ENCODE results near the gene MED1. TPM values are rescaled to one million over a fixed set of nuclear protein-coding genes. Genes with fewer than 3 reads are reported as not detected.
"Not testable (repeated sequence)": the region's sequence is repeated elsewhere in the genome, so short reads cannot be mapped to it uniquely, and the experiment has no call there.

The MED1 gene
- total and polyA plus RNA-seq, 2 experiments from 2014 or later, result 14.9 to 17.2 TPM

GRCh38 chr17:39486242-39486641 is 35.2 kb upstream of the MED1 start:
- H2AFZ ChIP-seq, result no peak overlapping the region
- DNase-seq, result peak; percentile 85

GRCh38 chr17:39485555-39485954 is 34.5 kb upstream of the MED1 start:
- Histone ChIP-seq H3K4me3 (no peak overlapping the region), H3K9me3 (ENCODE audit: low read depth) (no peaks in the 10 kb centered on the region), H2AFZ (no peak overlapping the region), H3K27ac (peak overlapping the region; percentile 94), H3F3A (ENCODE audit: insufficient read depth) (peaks cover 45% of the 10 kb centered on the region), H3K9me2 (ENCODE audit: insufficient read depth) (no peaks in the 10 kb centered on the region), H3K4me2 (ENCODE audit: unreplicated experiment) (no peak overlapping the region), H4K20me1 (ENCODE audit: insufficient read depth) (no peaks in the 10 kb centered on the region), H3K36me3 (ENCODE audit: low read depth) (peaks cover 16% of the 10 kb centered on the region), H3K9ac (peak overlapping the region; percentile 63), H3K4me1 (ENCODE audit: insufficient read depth) (peaks cover 34% of the 10 kb centered on the region), H3K79me2 (ENCODE audit: insufficient read depth) (peaks cover 74% of the 10 kb centered on the region), H3K27me3 (replicated peaks; ENCODE audit: insufficient read depth) (no peaks in the 10 kb centered on the region)
- TF ChIP-seq EZH2phosphoT487 (IDR thresholded peaks at IDR 0.05; ENCODE audit: insufficient read depth, low read depth) (no peak), EZH2 (IDR thresholded peaks at IDR 0.05; ENCODE audit: insufficient read depth, poor library complexity, severe bottlenecking) (no peak)
- in situ Hi-C loops (cut with MboI), result no loop called here
- WGBS, 2 experiments (ENCODE audit: low coverage in 1 of 2, low lambda C conversion rate in 2 of 2, missing lambda C conversion rate in 2 of 2), result 45 to 47% methylated on average over 5 of the region's 5 CpGs
- peak; percentile 97 for DNase-seq

More at GRCh38 chr17:39486242-39486641, 35.2 kb upstream of the MED1 start:
- no peak overlapping the region for H3K4me3 ChIP-seq
- H3K9ac ChIP-seq, result peak overlapping the region; percentile 63
- peak overlapping the region; percentile 94 for H3K27ac ChIP-seq
- peaks cover 76% of the 10 kb centered on the region for H3K79me2 ChIP-seq (ENCODE audit: insufficient read depth)
- peaks cover 19% of the 10 kb centered on the region for H3K36me3 ChIP-seq (ENCODE audit: low read depth)
- H3K27me3 ChIP-seq (replicated peaks; ENCODE audit: insufficient read depth), result no peaks in the 10 kb centered on the region
- H3K9me3 ChIP-seq (ENCODE audit: low read depth), result no peaks in the 10 kb centered on the region
- in situ Hi-C loops (cut with MboI), result no loop called here
- peak overlapping the region; percentile 12 for H3K4me2 ChIP-seq (ENCODE audit: unreplicated experiment)
- no peaks in the 10 kb centered on the region for H3K9me2 ChIP-seq (ENCODE audit: insufficient read depth)
- H3F3A ChIP-seq (ENCODE audit: insufficient read depth), result peaks cover 45% of the 10 kb centered on the region
- WGBS, 2 experiments (ENCODE audit: low coverage in 1 of 2, low lambda C conversion rate in 2 of 2, missing lambda C conversion rate in 2 of 2), result 0 to 4% methylated on average over 2 of the region's 2 CpGs
- peaks cover 34% of the 10 kb centered on the region for H3K4me1 ChIP-seq (ENCODE audit: insufficient read depth)
- H4K20me1 ChIP-seq (ENCODE audit: insufficient read depth), result no peaks in the 10 kb centered on the region
- TF ChIP-seq EZH2 (IDR thresholded peaks at IDR 0.05; ENCODE audit: insufficient read depth, poor library complexity, severe bottlenecking) (no peak), EZH2phosphoT487 (IDR thresholded peaks at IDR 0.05; ENCODE audit: insufficient read depth, low read depth) (no peak)

- no peak for DNase-seq
Measured at GRCh38 chr17:39484178-39484577, 33.1 kb upstream of the MED1 start.

GRCh38 chr17:39483506-39483905 is 32.4 kb upstream of the MED1 start:
- Histone ChIP-seq H3K9me3 (ENCODE audit: low read depth) (no peaks in the 10 kb centered on the region), H3K4me1 (ENCODE audit: insufficient read depth) (peaks cover 31% of the 10 kb centered on the region), H3F3A (ENCODE audit: insufficient read depth) (peaks cover 45% of the 10 kb centered on the region), H3K4me2 (ENCODE audit: unreplicated experiment) (no peak overlapping the region), H2AFZ (no peak overlapping the region), H4K20me1 (ENCODE audit: insufficient read depth) (no peaks in the 10 kb centered on the region), H3K36me3 (ENCODE audit: low read depth) (peaks cover 15% of the 10 kb centered on the region), H3K27ac (no peak overlapping the region), H3K79me2 (ENCODE audit: insufficient read depth) (peaks cover 68% of the 10 kb centered on the region), H3K27me3 (replicated peaks; ENCODE audit: insufficient read depth) (no peaks in the 10 kb centered on the region), H3K9ac (no peak overlapping the region), H3K9me2 (ENCODE audit: insufficient read depth) (no peaks in the 10 kb centered on the region), H3K4me3 (no peak overlapping the region)
- no peak for DNase-seq
- TF ChIP-seq EZH2phosphoT487 (IDR thresholded peaks at IDR 0.05; ENCODE audit: insufficient read depth, low read depth) (no peak), EZH2 (IDR thresholded peaks at IDR 0.05; ENCODE audit: insufficient read depth, poor library complexity, severe bottlenecking) (no peak)
- in situ Hi-C loops (cut with MboI), result no loop called here
- WGBS, 2 experiments (ENCODE audit: low coverage in 1 of 2, low lambda C conversion rate in 2 of 2, missing lambda C conversion rate in 2 of 2), result 98% methylated on average over 6 of the region's 6 CpGs

More at GRCh38 chr17:39484178-39484577, 33.1 kb upstream of the MED1 start:
- Histone ChIP-seq H2AFZ (no peak overlapping the region), H3K9me3 (ENCODE audit: low read depth) (no peaks in the 10 kb centered on the region), H3K9ac (no peak overlapping the region), H3K36me3 (ENCODE audit: low read depth) (peaks cover 15% of the 10 kb centered on the region), H3F3A (ENCODE audit: insufficient read depth) (peaks cover 45% of the 10 kb centered on the region), H3K27me3 (replicated peaks; ENCODE audit: insufficient read depth) (no peaks in the 10 kb centered on the region), H3K9me2 (ENCODE audit: insufficient read depth) (no peaks in the 10 kb centered on the region), H3K4me3 (no peak overlapping the region), H4K20me1 (ENCODE audit: insufficient read depth) (no peaks in the 10 kb centered on the region), H3K4me1 (ENCODE audit: insufficient read depth) (peaks cover 34% of the 10 kb centered on the region), H3K4me2 (ENCODE audit: unreplicated experiment) (no peak overlapping the region), H3K79me2 (ENCODE audit: insufficient read depth) (peaks cover 71% of the 10 kb centered on the region), H3K27ac (no peak overlapping the region)
- in situ Hi-C loops (cut with MboI), result no loop called here
- WGBS, 2 experiments (ENCODE audit: low coverage in 1 of 2, low lambda C conversion rate in 2 of 2, missing lambda C conversion rate in 2 of 2), result 100% methylated on average over 2 of the region's 2 CpGs
- TF ChIP-seq EZH2 (IDR thresholded peaks at IDR 0.05; ENCODE audit: insufficient read depth, poor library complexity, severe bottlenecking), result no peak
- TF ChIP-seq EZH2phosphoT487 (IDR thresholded peaks at IDR 0.05; ENCODE audit: insufficient read depth, low read depth), result no peak

GRCh38 chr17:39479631-39480030 is 28.6 kb upstream of the MED1 start:
- H3K4me2 ChIP-seq (ENCODE audit: unreplicated experiment); H3K4me1 ChIP-seq (ENCODE audit: insufficient read depth); H2AFZ ChIP-seq; H3K27ac ChIP-seq; H3K9ac ChIP-seq; H3K9me3 ChIP-seq (ENCODE audit: low read depth); H3K9me2 ChIP-seq (ENCODE audit: insufficient read depth); DNase-seq; H4K20me1 ChIP-seq (ENCODE audit: insufficient read depth); H3K4me3 ChIP-seq; H3K27me3 ChIP-seq (replicated peaks; ENCODE audit: insufficient read depth); in situ Hi-C loops (cut with MboI): not testable (repeated sequence)
- WGBS, 2 experiments (ENCODE audit: low coverage in 1 of 2, low lambda C conversion rate in 2 of 2, missing lambda C conversion rate in 2 of 2), result 81 to 86% methylated on average over 8 of the region's 8 CpGs
- Histone ChIP-seq H3K36me3 (ENCODE audit: low read depth) (peaks cover 15% of the 10 kb centered on the region), H3K79me2 (ENCODE audit: insufficient read depth) (peaks cover 89% of the 10 kb centered on the region), H3F3A (ENCODE audit: insufficient read depth) (peaks cover 11% of the 10 kb centered on the region; the same call in 1 of the 2 replicates)

Measured in GM23248 (cell line).